Measurements from ENCODE around the gene AVPI1. TPM values are rescaled to one million over a fixed set of nuclear protein-coding genes. Genes with fewer than 3 reads are reported as not detected.

Gene AVPI1
- total and polyA plus RNA-seq, 2 of the 13 experiments (the other 11 are each of a cell fraction or from before 2014, with no cell fraction given): 39.8 to 61.2 TPM

DNA sequence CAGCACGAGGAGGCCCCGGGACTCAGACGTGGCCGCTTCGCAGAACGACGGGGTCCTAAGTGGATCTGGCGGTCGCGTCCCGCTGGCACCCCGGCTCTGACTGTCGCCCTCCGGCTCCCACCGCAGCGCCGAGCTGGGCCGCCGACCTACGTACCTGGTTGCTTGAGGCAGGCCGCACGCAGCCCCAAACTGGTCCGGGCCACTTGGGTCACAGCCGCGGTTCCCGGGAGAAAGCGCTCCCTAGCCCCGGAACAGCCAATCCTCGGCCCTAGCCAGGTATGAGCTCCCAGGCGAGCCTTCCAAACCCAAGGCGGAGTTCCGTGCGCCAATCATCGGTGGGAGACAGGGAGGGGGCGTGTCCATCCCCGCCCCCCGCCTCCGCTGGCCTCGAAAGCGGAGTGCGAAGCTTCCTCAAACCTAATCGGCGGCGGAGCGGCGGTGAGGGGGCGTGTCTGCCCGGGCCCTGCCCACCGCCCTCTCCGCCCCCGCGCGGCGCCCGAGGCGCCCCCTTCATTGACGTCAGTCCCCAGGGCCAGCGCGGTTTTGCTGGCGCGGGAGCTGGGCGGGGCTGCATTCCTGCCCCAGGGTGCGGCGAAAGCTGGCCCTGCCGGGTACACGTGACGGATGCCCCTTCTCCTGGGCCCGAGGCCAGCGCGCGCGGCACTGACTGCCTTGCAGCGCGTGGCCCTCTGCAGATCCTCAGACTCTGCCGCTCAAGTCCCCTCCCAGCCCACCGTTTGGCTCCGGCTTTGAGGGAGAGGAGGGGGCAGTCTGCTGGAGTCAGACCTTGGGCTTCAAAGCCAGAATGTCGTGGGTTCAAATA lies at the start of gene AVPI1 (continued):
- TF ChIP-seq, protein P1, sequence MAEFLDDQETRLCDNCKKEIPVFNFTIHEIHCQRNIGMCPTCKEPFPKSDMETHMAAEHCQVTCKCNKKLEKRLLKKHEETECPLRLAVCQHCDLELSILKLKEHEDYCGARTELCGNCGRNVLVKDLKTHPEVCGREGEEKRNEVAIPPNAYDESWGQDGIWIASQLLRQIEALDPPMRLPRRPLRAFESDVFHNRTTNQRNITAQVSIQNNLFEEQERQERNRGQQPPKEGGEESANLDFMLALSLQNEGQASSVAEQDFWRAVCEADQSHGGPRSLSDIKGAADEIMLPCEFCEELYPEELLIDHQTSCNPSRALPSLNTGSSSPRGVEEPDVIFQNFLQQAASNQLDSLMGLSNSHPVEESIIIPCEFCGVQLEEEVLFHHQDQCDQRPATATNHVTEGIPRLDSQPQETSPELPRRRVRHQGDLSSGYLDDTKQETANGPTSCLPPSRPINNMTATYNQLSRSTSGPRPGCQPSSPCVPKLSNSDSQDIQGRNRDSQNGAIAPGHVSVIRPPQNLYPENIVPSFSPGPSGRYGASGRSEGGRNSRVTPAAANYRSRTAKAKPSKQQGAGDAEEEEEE (CRISPR knock-in tag; IDR thresholded peaks at IDR 0.05; ENCODE audit: borderline replicate concordance): no peak
- TF ChIP-seq, protein P2, sequence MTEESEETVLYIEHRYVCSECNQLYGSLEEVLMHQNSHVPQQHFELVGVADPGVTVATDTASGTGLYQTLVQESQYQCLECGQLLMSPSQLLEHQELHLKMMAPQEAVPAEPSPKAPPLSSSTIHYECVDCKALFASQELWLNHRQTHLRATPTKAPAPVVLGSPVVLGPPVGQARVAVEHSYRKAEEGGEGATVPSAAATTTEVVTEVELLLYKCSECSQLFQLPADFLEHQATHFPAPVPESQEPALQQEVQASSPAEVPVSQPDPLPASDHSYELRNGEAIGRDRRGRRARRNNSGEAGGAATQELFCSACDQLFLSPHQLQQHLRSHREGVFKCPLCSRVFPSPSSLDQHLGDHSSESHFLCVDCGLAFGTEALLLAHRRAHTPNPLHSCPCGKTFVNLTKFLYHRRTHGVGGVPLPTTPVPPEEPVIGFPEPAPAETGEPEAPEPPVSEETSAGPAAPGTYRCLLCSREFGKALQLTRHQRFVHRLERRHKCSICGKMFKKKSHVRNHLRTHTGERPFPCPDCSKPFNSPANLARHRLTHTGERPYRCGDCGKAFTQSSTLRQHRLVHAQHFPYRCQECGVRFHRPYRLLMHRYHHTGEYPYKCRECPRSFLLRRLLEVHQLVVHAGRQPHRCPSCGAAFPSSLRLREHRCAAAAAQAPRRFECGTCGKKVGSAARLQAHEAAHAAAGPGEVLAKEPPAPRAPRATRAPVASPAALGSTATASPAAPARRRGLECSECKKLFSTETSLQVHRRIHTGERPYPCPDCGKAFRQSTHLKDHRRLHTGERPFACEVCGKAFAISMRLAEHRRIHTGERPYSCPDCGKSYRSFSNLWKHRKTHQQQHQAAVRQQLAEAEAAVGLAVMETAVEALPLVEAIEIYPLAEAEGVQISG (CRISPR knock-in tag; IDR thresholded peaks at IDR 0.05): peak; percentile 84
- TF ChIP-seq POLR2A (IDR thresholded peaks at IDR 0.05; ENCODE audit: insufficient read depth in 1 of 2, low read depth in 2 of 2, low read length in 2 of 2): peak; percentile 84 to 87
- TF ChIP-seq ETV6 (CRISPR knock-in tag; conservative IDR thresholded peaks at IDR 0.05): no peak
- no peak; the same call in 1 of the 2 replicates for TF ChIP-seq NKX3-1 (CRISPR knock-in tag; IDR thresholded peaks at IDR 0.05)
- peak; percentile 98 for TF ChIP-seq ZNF687 (CRISPR knock-in tag; IDR thresholded peaks at IDR 0.05)
- TF ChIP-seq ARNT (IDR thresholded peaks at IDR 0.05): no peak
- no peak for TF ChIP-seq PLSCR1 (CRISPR knock-in tag; IDR thresholded peaks at IDR 0.05; ENCODE audit: borderline replicate concordance)
- no peak for TF ChIP-seq ZBTB42 (CRISPR knock-in tag; IDR thresholded peaks at IDR 0.05)
- no peak for TF ChIP-seq ZNF768 (CRISPR knock-in tag; IDR thresholded peaks at IDR 0.05)
- TF ChIP-seq KDM5B (CRISPR knock-in tag; IDR thresholded peaks at IDR 0.05; ENCODE audit: borderline replicate concordance): peak; percentile 79; the same call in 1 of the 2 replicates
- TF ChIP-seq PAXIP1 (CRISPR knock-in tag; conservative IDR thresholded peaks at IDR 0.05): peak; percentile 90
- peak; percentile 90 for TF ChIP-seq ZBTB2 (CRISPR knock-in tag; IDR thresholded peaks at IDR 0.05; ENCODE audit: low read depth)

All from HepG2 (cell line).